Fibroblast of pulmonary artery (primary cell): Measurements from ENCODE around the gene MOB3C.

Experiments used
- DNase-seq: peaks from one replicate; pipeline ENCODE4 v3.0.0-alpha.2; 2010; ENCODE audit warnings: low read depth
- H3K4me3 ChIP-seq: replicated peaks from 2 replicates; pipeline ENCODE4 v1.5.1; 2011; ENCODE audit warnings: low read depth, mild to moderate bottlenecking, control low read depth, low read length, moderate library complexity
- TF ChIP-seq, protein P1 (sequence below): IDR thresholded peaks from 2 replicates; pipeline ENCODE4 v1.5.1; 2011; ENCODE audit warnings: mild to moderate bottlenecking, control low read depth, low read length, inconsistent platforms; ENCODE audit errors: missing control alignments

The MOB3C gene

GRCh38 chr1:46583494-46583893 lies 33.1 kb downstream of the MOB3C start:
- H3K4me3 ChIP-seq: no peak overlapping the region
- TF ChIP-seq, protein P1, sequence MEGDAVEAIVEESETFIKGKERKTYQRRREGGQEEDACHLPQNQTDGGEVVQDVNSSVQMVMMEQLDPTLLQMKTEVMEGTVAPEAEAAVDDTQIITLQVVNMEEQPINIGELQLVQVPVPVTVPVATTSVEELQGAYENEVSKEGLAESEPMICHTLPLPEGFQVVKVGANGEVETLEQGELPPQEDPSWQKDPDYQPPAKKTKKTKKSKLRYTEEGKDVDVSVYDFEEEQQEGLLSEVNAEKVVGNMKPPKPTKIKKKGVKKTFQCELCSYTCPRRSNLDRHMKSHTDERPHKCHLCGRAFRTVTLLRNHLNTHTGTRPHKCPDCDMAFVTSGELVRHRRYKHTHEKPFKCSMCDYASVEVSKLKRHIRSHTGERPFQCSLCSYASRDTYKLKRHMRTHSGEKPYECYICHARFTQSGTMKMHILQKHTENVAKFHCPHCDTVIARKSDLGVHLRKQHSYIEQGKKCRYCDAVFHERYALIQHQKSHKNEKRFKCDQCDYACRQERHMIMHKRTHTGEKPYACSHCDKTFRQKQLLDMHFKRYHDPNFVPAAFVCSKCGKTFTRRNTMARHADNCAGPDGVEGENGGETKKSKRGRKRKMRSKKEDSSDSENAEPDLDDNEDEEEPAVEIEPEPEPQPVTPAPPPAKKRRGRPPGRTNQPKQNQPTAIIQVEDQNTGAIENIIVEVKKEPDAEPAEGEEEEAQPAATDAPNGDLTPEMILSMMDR: no peak
- DNase-seq: no peak

DNA sequence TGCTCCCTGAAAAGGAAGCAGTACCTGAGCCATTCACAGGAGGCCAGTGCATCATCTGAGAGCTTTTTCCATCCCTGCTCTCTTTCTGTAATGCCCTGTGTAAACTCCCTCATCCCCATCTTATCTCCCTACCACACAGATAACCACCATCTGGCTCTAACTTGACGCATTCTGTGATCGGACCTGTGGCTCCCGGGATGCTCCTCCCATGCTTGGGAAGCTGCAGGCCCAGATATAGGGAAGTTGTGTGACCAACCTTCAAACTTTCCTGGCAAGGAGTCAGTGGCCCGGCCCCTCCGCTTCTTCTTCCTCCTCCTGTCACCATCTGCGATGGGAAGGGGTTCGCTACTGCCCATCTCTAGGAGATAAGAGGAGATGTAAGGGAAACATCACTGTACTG lies 33.6 kb downstream of the MOB3C start:
- TF ChIP-seq, protein P1: no peak

DNA sequence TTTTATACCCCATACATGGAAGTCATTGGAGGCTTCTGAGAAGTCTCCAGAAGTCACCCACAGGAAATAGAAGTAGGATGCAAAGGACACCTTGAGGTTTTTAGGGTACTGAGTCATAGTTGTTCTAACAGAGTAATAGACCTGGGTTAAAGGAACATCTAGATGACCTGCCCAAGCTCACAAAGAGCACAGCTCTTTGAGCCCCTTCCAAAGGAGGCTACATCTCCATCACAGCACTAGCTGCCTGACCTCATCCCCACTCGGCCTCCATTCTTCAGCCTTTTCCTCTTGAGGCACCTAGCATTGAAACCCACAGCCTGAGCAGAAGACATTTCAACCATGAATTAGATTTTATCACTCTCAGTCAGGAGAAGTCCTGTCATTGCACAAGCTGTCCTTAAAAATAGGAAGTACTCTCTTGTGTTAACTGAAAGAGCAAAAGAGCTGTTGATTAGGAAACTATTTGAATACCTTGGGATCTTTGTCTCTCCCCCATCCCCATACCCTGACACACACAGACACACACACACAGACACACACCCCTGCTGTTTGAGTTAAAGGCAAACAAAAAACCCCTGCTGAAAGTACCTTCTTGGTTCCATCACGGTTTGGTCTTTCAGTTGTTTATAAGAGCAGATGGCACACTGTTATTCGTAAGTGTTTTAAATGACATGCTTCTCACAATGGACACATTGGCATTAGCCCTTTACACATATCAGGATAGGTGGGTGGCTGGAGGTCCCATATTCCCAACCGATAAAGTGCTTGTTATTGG lies 34.7 kb downstream of the MOB3C start:
- no peak overlapping the region for H3K4me3 ChIP-seq
- TF ChIP-seq, protein P1: no peak
- no peak for DNase-seq

More for the DNA sequence above, 33.6 kb downstream of the MOB3C start:
- DNase-seq: no peak
- no peak overlapping the region for H3K4me3 ChIP-seq

- H3K4me3 ChIP-seq: no peak overlapping the region
- TF ChIP-seq, protein P1: no peak
- no peak for DNase-seq
Measured at GRCh38 chr1:46580140-46580903, 36.3 kb downstream of the MOB3C start.

- TF ChIP-seq, protein P1: no peak
- DNase-seq: no peak
- H3K4me3 ChIP-seq: no peak overlapping the region
Measured at GRCh38 chr1:46577671-46578070, 38.9 kb downstream of the MOB3C start.

DNA sequence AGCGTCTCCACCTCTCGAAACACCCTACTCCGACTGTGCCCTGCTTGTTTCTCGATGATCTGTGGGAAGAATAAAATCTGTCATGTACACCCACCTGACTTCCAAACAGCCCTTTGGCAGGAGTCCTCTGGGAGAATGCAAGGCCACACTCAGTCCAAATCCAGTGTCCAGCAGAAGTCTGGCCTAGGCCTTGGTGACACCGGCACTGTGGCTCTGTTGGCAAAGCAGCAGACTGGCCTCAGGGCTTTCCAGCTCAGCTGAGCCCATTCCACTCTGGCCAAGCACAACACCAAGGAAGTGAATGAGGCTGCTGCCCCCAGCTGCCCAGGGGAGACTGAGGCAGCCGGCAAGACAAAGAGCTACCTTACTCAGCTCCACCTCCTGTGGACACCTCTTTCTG lies 40.0 kb downstream of the MOB3C start:
- no peak for DNase-seq
- TF ChIP-seq, protein P1: no peak
- H3K4me3 ChIP-seq: no peak overlapping the region

- DNase-seq: no peak
- no peak overlapping the region for H3K4me3 ChIP-seq
- TF ChIP-seq, protein P1: no peak
Measured at GRCh38 chr1:46575778-46576177, 40.8 kb downstream of the MOB3C start.
